Pulmonary artery endothelial cell (primary cell): ENCODE measurements around the gene SLC30A3. TPM values are rescaled to one million over a fixed set of nuclear protein-coding genes. Genes with fewer than 3 reads are reported as not detected.

Source experiments
- DNase-seq: peaks from one replicate; pipeline ENCODE4 v3.0.0-alpha.2; 2011; ENCODE audit warnings: low read depth, low spot score
- total RNA-seq: library from RNA; depleted of rRNA; stranded (reverse); fragments of >200 nt; gene quantifications from 2 replicates; pipeline ENCODE4 v1.2.3, GENCODE V29; 2014

SLC30A3 gene
- total RNA-seq, 1 donor from 2014 or later = not detected

DNA sequence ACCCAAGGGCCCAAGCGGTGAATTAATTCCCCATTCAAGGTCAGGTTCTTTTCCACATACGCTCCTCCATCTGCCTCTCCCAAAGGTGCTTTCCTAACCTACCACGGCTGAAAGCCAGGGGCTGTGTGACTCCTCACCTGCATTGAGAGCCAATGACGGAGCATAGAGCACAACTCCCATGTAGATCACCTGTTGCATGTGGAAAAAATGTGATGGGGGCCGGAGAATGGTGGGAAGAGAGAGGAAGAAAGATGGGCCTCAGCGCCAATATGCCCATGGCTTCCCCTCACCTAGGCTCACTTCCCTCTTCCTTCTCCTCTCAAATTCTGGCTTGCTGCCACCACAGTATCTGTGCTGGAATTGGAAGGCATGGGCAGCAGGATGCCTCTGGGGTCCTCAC, 56.5 kb downstream of the SLC30A3 start:
- DNase-seq = no peak

DNA sequence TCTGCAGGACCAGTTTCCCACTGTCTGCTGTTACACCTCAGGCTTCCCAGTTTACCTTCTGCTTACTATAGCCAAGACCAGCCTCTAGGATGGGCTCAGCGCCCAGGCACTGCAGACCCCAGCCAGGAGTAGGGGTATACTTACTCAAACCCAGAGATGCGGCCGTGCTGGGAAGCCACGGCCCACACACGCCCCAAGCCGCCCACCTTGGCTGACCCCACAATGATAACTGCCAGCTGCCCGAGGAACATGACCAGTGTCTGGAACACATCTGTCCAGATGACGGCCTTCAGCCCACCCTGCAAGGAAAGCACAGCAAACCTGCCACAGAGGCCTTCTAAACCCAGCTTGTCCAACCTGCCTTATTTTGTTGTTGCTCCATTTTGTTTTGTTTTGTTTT, 57.6 kb downstream of the SLC30A3 start:
- DNase-seq = no peak

- no peak for DNase-seq
These were observed 58.3 kb downstream of the SLC30A3 start for GRCh38 chr2:27204566-27204965.

- DNase-seq = no peak
These were observed 59.1 kb downstream of the SLC30A3 start for GRCh38 chr2:27203741-27204140.

Other genes starting within 250 kb of the SLC30A3 start
- 21.2 and 26.9 TPM in 2 replicates for gene TMEM214, start 230.1 kb downstream of the SLC30A3 start, total RNA-seq
- gene AGBL5, start 211.4 kb downstream of the SLC30A3 start, total RNA-seq = 18.8 and 24.3 TPM in 2 replicates
- 360 and 398 TPM in 2 replicates for gene OST4, start 191.4 kb downstream of the SLC30A3 start, total RNA-seq
- 13.8 and 21.6 TPM in 2 replicates for gene EMILIN1, start 184.4 kb downstream of the SLC30A3 start, total RNA-seq
- gene KHK, start 176.3 kb downstream of the SLC30A3 start, total RNA-seq = 2.1 and 4.6 TPM in 2 replicates
- gene CGREF1, start 143.9 kb downstream of the SLC30A3 start, total RNA-seq = 1.7 and 4.6 TPM in 2 replicates
- gene ABHD1, start 139.2 kb downstream of the SLC30A3 start, total RNA-seq = not detected in 2 replicates
- gene PREB, start 128.4 kb downstream of the SLC30A3 start, total RNA-seq = 34.7 and 40.7 TPM in 2 replicates
- not detected in 2 replicates for gene PRR30, start 123.6 kb downstream of the SLC30A3 start, total RNA-seq
- not detected in 2 replicates for gene TCF23, start 114.0 kb downstream of the SLC30A3 start, total RNA-seq
- gene ATRAID, start 51.0 kb downstream of the SLC30A3 start, total RNA-seq = 97.0 and 127 TPM in 2 replicates
- 20.4 and 48.9 TPM in 2 replicates for gene SLC5A6, start 50.8 kb downstream of the SLC30A3 start, total RNA-seq
- 62.4 and 62.8 TPM in 2 replicates for gene CAD, start 45.7 kb downstream of the SLC30A3 start, total RNA-seq
- not detected in 2 replicates for gene DNAJC5G, start 12.4 kb upstream of the SLC30A3 start, total RNA-seq
- gene TRIM54, start 19.4 kb upstream of the SLC30A3 start, total RNA-seq = not detected in 2 replicates
- 0.20 and 0.39 TPM in 2 replicates for gene UCN, start 45.4 kb upstream of the SLC30A3 start, total RNA-seq
- gene MPV17, start 60.0 kb upstream of the SLC30A3 start, total RNA-seq = 38.8 and 43.0 TPM in 2 replicates
- gene GTF3C2, start 93.7 kb upstream of the SLC30A3 start, total RNA-seq = 24.5 and 26.9 TPM in 2 replicates
- gene EIF2B4, start 107.3 kb upstream of the SLC30A3 start, total RNA-seq = 36.6 and 44.7 TPM in 2 replicates
- 142 and 184 TPM in 2 replicates for gene SNX17, start 107.6 kb upstream of the SLC30A3 start, total RNA-seq
- gene ZNF513, start 117.7 kb upstream of the SLC30A3 start, total RNA-seq = 8.9 and 9.5 TPM in 2 replicates
- gene PPM1G, start 146.5 kb upstream of the SLC30A3 start, total RNA-seq = 174 and 225 TPM in 2 replicates
- 122 and 137 TPM in 2 replicates for gene NRBP1, start 165.6 kb upstream of the SLC30A3 start, total RNA-seq
- gene KRTCAP3, start 179.3 kb upstream of the SLC30A3 start, total RNA-seq = not detected in 2 replicates
- gene IFT172, start 226.7 kb upstream of the SLC30A3 start, total RNA-seq = 27.5 and 30.3 TPM in 2 replicates
- 35.0 and 47.0 TPM in 2 replicates for gene FNDC4, start 232.2 kb upstream of the SLC30A3 start, total RNA-seq
- 7.5 and 7.8 TPM in 2 replicates for gene GCKR, start 233.8 kb upstream of the SLC30A3 start, total RNA-seq